Body of pancreas (tissue), 4 donors: ENCODE measurements around the gene TSPAN4. TPM values are rescaled to one million over a fixed set of nuclear protein-coding genes. Genes with fewer than 3 reads are reported as not detected.
A peak's percentile ranks its signal among the peaks of the same experiment; 100 is the strongest.

ENCODE experiments used
- ATAC-seq: fragments of 150-250 bp; one replicate; pipeline ENCODE4 v1.9.1; 2016
- DNase-seq, 4 donors: peaks; one replicate each; pipeline ENCODE4 v3.0.0-alpha.2; 2019
- H3K27ac ChIP-seq, 4 donors: fragments of 200-600 bp; sonication (generic); 1 replicate in 3 of 4; 2 replicates in 1 of 4; pipeline versions ENCODE4 v1.5.1 to v1.6.1; 2016 to 2019; ENCODE audit warnings: mild to moderate bottlenecking in 1 of 4, mixed read lengths in 1 of 4, moderate library complexity in 1 of 4
- H3K27me3 ChIP-seq, 2 donors: fragments of 200-600 bp; sonication (generic); one replicate each; pipeline ENCODE4 v1.6.0; 2016; ENCODE audit warnings: mild to moderate bottlenecking in 1 of 2
- H3K36me3 ChIP-seq, 2 donors: fragments of 200-600 bp; sonication (generic); replicated peaks in 1 of 2; 2 replicates each; pipeline ENCODE4 v1.5.1; 2016; ENCODE audit warnings: low read depth in 2 of 2; ENCODE audit not compliant: insufficient read depth in 1 of 2
- H3K4me1 ChIP-seq: fragments of 200-600 bp; sonication (generic); one replicate; pipeline ENCODE4 v1.6.0; 2016
- H3K4me3 ChIP-seq, 2 donors: fragments of 200-600 bp; sonication (generic); 1 replicate in 1 of 2; 2 replicates in 1 of 2; pipeline ENCODE4 v1.5.1; 2016 to 2019
- H3K9me3 ChIP-seq, 3 donors: fragments of 200-600 bp; sonication (generic); 1 replicate in 2 of 3; 2 replicates in 1 of 3; pipeline ENCODE4 v1.5.1; 2016
- CTCF ChIP-seq, 7 experiments: fragments of 450-650 bp in 4 of 7; fragments of 200-600 bp in 3 of 7; sonication (generic) in 3 of 7; IDR thresholded peaks; one replicate each; pipeline ENCODE4 v1.5.1; 2016 to 2019; ENCODE audit warnings: antibody characterized with exemption in 7 of 7
- POLR2A ChIP-seq, 3 donors: fragments of 450-650 bp; IDR thresholded peaks; one replicate each; pipeline ENCODE4 v1.6.1; 2016; ENCODE audit warnings: antibody characterized with exemption in 3 of 3, mild to moderate bottlenecking in 2 of 3
- WGBS, 2 donors: methylation state at CpG; one replicate each; pipeline ENCODE4 v1.1.5; 2017; 5-methylcytosine and 5-hydroxymethylcytosine counted together
- intact Hi-C: fragments of 100-400 bp; cut with DNase I; formaldehyde crosslinking; loops from one replicate; pipeline ENCODE4 v1.15.1; 2023
- total RNA-seq, 2 donors: library from RNA; depleted of rRNA; stranded (reverse); fragments of >200 nt; gene quantifications; one replicate each; pipeline ENCODE4 v1.1.0, GENCODE V29; 2016

The TSPAN4 gene
- total RNA-seq, 2 donors from 2014 or later = 44.9 to 87.7 TPM

GRCh38 chr11:847876-848275 is 5.2 kb downstream of the TSPAN4 start:
- Histone ChIP-seq H3K4me1 (peaks cover 60% of the 10 kb centered on the region), H3K9me3 (no peaks in the 10 kb centered on the region), H3K27ac (no peak overlapping the region), H3K27me3 (peaks cover 0 to 6% of the 10 kb centered on the region in 2 donors), H3K4me3 (no peak overlapping the region), H3K36me3 (no peaks in the 10 kb centered on the region)
- ATAC-seq (no peak), DNase-seq (no peak)
- intact Hi-C loops = loop anchor here (2.0 to 5.0 kb wide), 2 partner anchors 74 to 205 kb away; no protein-coding TSS in a partner anchor
- TF ChIP-seq POLR2A (IDR thresholded peaks at IDR 0.05) (no peak), CTCF (IDR thresholded peaks at IDR 0.05) (no peak)
- WGBS, 2 donors = 68 to 100% methylated on average over 1 to 15 of the region's 18 CpGs

- ATAC-seq (peak; percentile 15), DNase-seq (peak in 3 of 4 donors; percentile 60 to 64 (median 64))
- peaks cover 0 to 6% of the 10 kb centered on the region in 2 donors for H3K27me3 ChIP-seq
- 0 to 33% methylated on average over 2 to 14 of the region's 14 CpGs for WGBS, 2 donors
- H3K4me3 ChIP-seq = no peak overlapping the region
- no peaks in the 10 kb centered on the region for H3K9me3 ChIP-seq
- intact Hi-C loops = loop anchor here (2.0 to 5.0 kb wide), 2 partner anchors 74 to 204 kb away; no protein-coding TSS in a partner anchor
- H3K36me3 ChIP-seq = no peaks in the 10 kb centered on the region
- TF ChIP-seq CTCF (IDR thresholded peaks at IDR 0.05) (peak; percentile 80 to 97 (median 87)), POLR2A (IDR thresholded peaks at IDR 0.05) (no peak)
- peaks cover 56% of the 10 kb centered on the region for H3K4me1 ChIP-seq
- no peak overlapping the region for H3K27ac ChIP-seq
These were observed 5.8 kb downstream of the TSPAN4 start for GRCh38 chr11:848380-848931.

GRCh38 chr11:849104-849824 is 6.6 kb downstream of the TSPAN4 start:
- no peak overlapping the region for H3K4me3 ChIP-seq
- no peaks in the 10 kb centered on the region for H3K9me3 ChIP-seq
- 6 to 53% methylated on average over 3 to 49 of the region's 71 CpGs for WGBS, 2 donors
- no peaks in the 10 kb centered on the region for H3K36me3 ChIP-seq
- TF ChIP-seq POLR2A (IDR thresholded peaks at IDR 0.05) = no peak
- no peak for TF ChIP-seq CTCF (IDR thresholded peaks at IDR 0.05)
- DNase-seq (no peak), ATAC-seq (no peak)
- intact Hi-C loops = loop anchor here (2.0 to 5.0 kb wide), 2 partner anchors 73 to 204 kb away; no protein-coding TSS in a partner anchor
- no peak overlapping the region for H3K27ac ChIP-seq
- peaks cover 48% of the 10 kb centered on the region for H3K4me1 ChIP-seq
- peaks cover 0 to 6% of the 10 kb centered on the region in 2 donors for H3K27me3 ChIP-seq

DNA sequence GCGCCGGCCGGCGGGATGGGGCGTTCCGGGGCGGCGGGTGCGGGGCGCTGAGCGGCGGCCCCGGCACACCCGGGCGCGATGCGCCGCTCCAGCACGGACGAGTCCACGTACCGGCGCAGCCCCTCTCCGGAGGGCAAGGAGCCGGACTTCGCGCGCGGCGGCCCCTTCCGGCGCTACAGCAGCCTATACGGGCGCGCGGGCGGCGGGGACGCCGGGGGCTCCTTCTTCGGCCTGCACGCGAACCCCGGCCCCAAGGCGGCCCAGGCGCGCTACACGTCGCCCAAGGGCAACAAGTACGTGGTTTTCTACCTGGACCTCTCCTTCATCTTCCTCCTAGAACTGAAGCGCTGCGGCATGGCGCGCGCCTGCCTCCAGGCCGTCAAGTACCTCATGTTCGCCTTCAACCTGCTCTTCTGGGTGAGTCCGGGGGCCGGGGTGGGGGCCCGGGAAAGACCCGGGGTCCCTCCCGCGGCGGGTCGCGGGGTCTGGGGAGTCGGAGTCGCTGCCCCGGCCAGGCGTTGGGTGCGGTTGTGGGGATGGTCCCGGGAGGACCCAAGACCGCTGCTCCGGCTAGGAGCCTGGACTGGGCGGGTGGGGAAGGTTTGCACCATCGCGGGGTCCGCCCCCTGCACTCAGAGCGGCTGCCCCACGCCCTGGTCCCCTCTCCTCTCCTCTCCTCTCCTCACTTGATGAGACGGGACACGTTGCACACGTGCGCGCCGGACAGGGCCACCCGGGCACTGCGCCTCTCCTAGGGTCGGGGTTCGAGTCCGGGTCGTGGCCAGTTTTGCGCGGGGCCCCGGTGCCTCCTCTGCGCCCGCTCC is 7.5 kb downstream of the TSPAN4 start:
- intact Hi-C loops = loop anchor here (2.0 to 5.0 kb wide), 2 partner anchors 72 to 203 kb away; no protein-coding TSS in a partner anchor
- H3K4me1 ChIP-seq = peaks cover 40% of the 10 kb centered on the region

More for the DNA sequence above, 7.5 kb downstream of the TSPAN4 start:
- WGBS, 2 donors = 39 to 65% methylated on average over 13 to 61 of the region's 97 CpGs
- TF ChIP-seq POLR2A (IDR thresholded peaks at IDR 0.05) = no peak
- TF ChIP-seq CTCF (IDR thresholded peaks at IDR 0.05) = no peak
- DNase-seq (no peak), ATAC-seq (no peak)
- no peaks in the 10 kb centered on the region for H3K36me3 ChIP-seq
- H3K4me3 ChIP-seq = no peak overlapping the region
- H3K27me3 ChIP-seq = peaks cover 0 to 6% of the 10 kb centered on the region in 2 donors
- no peak overlapping the region for H3K27ac ChIP-seq
- H3K9me3 ChIP-seq = no peaks in the 10 kb centered on the region
